ENCODE measurements around the gene WDR47. TPM values are rescaled to one million over a fixed set of nuclear protein-coding genes. Genes with fewer than 3 reads are reported as not detected.
"Not testable (repeated sequence)": the region's sequence is repeated elsewhere in the genome, so short reads cannot be mapped to it uniquely, and the experiment has no call there.

Gene WDR47
- total and polyA plus RNA-seq, 8 donors, result 1.9 to 7.1 (median 4.2) TPM

DNA sequence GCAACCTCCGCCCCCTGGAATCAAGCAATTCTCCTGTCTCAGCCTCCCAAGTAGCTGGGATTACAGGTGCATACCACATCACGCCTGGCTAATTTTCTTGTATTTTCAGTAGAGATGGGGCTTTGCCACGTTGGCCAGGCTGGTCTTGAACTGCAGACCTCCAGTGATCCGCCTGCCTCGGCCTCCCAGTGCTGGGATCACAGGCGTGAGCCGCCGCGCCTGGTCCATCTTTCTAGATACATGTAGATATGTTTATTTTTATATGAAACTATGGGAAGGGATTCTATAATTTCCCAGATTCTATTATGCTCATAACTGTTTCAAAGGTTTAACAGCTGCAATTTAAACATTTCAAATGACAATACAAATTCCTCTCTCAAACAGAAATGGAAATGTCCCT is 105.7 kb downstream of the WDR47 start:
- Histone ChIP-seq H3K9me3 (no peaks in the 10 kb centered on the region), H3K4me3 (no peak overlapping the region), H3K36me3 (peaks cover 9 to 84% (median 31%) of the 10 kb centered on the region in 3 donors), H3K27ac (no peak overlapping the region), H3K4me1 (no peaks in the 10 kb centered on the region), H3K27me3 (no peaks in the 10 kb centered on the region)
- intact Hi-C loops (cut with DNase I), result no loop called here
- ATAC-seq, result no peak
- no peak for DNase-seq
- TF ChIP-seq, protein P1, sequence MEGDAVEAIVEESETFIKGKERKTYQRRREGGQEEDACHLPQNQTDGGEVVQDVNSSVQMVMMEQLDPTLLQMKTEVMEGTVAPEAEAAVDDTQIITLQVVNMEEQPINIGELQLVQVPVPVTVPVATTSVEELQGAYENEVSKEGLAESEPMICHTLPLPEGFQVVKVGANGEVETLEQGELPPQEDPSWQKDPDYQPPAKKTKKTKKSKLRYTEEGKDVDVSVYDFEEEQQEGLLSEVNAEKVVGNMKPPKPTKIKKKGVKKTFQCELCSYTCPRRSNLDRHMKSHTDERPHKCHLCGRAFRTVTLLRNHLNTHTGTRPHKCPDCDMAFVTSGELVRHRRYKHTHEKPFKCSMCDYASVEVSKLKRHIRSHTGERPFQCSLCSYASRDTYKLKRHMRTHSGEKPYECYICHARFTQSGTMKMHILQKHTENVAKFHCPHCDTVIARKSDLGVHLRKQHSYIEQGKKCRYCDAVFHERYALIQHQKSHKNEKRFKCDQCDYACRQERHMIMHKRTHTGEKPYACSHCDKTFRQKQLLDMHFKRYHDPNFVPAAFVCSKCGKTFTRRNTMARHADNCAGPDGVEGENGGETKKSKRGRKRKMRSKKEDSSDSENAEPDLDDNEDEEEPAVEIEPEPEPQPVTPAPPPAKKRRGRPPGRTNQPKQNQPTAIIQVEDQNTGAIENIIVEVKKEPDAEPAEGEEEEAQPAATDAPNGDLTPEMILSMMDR (IDR thresholded peaks at IDR 0.05), result no peak
- 93 to 98% methylated on average over 9 of the region's 9 CpGs for WGBS, 2 donors
- FAIRE-seq, result no peak

DNA sequence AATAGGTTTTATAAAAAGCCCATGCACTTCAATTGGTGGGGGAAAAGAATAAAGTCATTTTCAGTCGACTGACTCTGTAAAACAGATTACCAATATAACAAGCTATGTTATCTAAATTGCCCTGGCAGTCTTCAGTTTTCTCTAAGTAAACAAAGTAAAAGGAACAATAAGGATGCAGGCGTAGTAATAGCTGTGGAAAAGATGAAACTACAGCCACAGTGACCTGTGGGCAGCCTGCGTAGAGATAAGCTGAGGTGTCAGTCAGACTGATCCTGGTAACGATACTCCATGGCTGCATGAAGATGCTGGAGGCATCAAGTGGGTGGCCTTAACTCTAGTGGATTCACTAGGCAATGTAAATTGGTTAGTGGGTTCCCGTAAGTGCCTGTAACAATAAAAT is 108.0 kb downstream of the WDR47 start:
- intact Hi-C loops (cut with DNase I), result no loop called here
- H3K36me3 ChIP-seq, result peaks cover 10 to 80% (median 31%) of the 10 kb centered on the region in 3 donors
- no peak overlapping the region for H3K27ac ChIP-seq
- no peak overlapping the region for H3K4me3 ChIP-seq
- H3K9me3 ChIP-seq, result no peaks in the 10 kb centered on the region
- DNase-seq (no peak), ATAC-seq (no peak), FAIRE-seq (no peak)
- TF ChIP-seq, protein P1 (IDR thresholded peaks at IDR 0.05), result no peak
- 81% methylated on average over 5 of the region's 5 CpGs for WGBS, 2 donors
- H3K4me1 ChIP-seq, result no peaks in the 10 kb centered on the region
- no peaks in the 10 kb centered on the region for H3K27me3 ChIP-seq

DNA sequence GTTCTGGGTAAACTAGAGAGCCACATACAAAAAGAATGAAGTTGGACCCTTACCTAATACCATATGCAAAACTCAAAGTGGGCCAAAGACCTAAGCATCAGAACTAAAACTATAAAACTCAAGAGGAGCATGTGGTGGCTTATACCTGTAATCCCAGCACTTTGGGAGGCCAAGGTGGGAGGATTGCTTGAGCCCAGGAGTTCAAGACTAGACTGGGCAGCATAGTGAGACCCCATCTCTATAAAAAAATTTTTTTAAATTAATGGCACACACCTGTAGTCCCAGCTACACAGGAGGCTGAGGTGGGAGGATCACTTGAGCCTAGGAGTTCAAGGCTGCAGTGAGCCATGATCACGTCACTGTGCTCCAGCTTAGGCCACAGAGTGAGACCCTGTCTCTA is 114.3 kb downstream of the WDR47 start:
- H3K4me1 ChIP-seq; intact Hi-C loops (cut with DNase I); FAIRE-seq; H3K27me3 ChIP-seq; ATAC-seq; DNase-seq; H3K4me3 ChIP-seq; H3K9me3 ChIP-seq; H3K27ac ChIP-seq: not testable (repeated sequence)
- peaks cover 6 to 36% (median 12%) of the 10 kb centered on the region in 3 donors for H3K36me3 ChIP-seq
- 92 to 100% methylated on average over 1 of the region's 1 CpG for WGBS, 2 donors

DNA sequence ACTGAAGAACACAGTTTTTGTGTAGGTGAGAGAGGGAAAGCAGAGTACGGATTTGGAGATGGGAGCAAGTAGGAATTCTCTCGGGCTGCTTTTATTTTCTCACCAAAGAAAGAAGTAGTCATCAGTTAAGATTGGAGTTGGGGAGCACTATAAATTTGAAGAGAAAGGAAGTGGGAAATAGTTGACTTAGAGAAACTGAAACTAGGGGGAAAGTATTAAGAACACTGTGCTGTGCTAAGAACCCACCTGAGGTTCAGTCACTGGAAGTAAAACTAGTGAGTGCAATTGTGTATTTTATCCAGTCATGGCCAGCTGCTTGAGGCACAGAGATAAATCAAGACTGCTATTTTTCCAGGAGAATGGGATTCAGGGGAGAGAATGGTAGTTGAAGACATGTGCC is 116.0 kb downstream of the WDR47 start:
- TF ChIP-seq, protein P1 (IDR thresholded peaks at IDR 0.05), result no peak
- H3K36me3 ChIP-seq, result peaks cover 0 to 21% (median 7%) of the 10 kb centered on the region in 3 donors
- FAIRE-seq, result no peak

More for the DNA sequence above, 116.0 kb downstream of the WDR47 start:
- 97 to 98% methylated on average over 2 of the region's 2 CpGs for whole genome bisulfite sequencing, 2 donors
- no peaks in the 10 kb centered on the region for H3K4me1 ChIP-seq
- H3K27me3 ChIP-seq, result no peaks in the 10 kb centered on the region
- no peak for ATAC-seq
- H3K4me3 ChIP-seq, result no peak overlapping the region
- DNase-seq, result no peak
- H3K27ac ChIP-seq, result no peak overlapping the region
- H3K9me3 ChIP-seq, result no peaks in the 10 kb centered on the region
- intact Hi-C loops (cut with DNase I), result no loop called here

Other genes with a start within 250 kb of the WDR47 start
- gene AKNAD1, start 185.0 kb downstream of the WDR47 start, total RNA-seq, result not detected
- under 1 TPM in 1 of 2 donors, not detected in 1; 0.23 TPM for gene AKNAD1, start 185.0 kb downstream of the WDR47 start, polyA plus RNA-seq
- 1 to 10 TPM in 3 of 6 donors, under 1 TPM in 3; 0.19 to 1.6 (median 0.74) TPM for gene GPSM2, start 165.1 kb downstream of the WDR47 start, total RNA-seq
- under 1 TPM; 0.42 to 0.92 TPM for gene GPSM2, start 165.1 kb downstream of the WDR47 start, polyA plus RNA-seq
- 10 to 100 TPM; 18.1 to 28.3 (median 24.1) TPM for gene CLCC1, start 78.6 kb downstream of the WDR47 start, total RNA-seq
- 10 to 100 TPM in 1 of 2 donors, 1 to 10 TPM in 1; 8.6 to 12.5 TPM for gene CLCC1, start 78.6 kb downstream of the WDR47 start, polyA plus RNA-seq
- gene TAF13, start 33.9 kb upstream of the WDR47 start, total RNA-seq, result 10 to 100 TPM in 4 of 6 donors, 1 to 10 TPM in 2; 7.2 to 18.8 (median 11.9) TPM
- 10 to 100 TPM; 11.4 to 15.9 TPM for gene TAF13, start 33.9 kb upstream of the WDR47 start, polyA plus RNA-seq
- 10 to 100 TPM; 15.9 to 25.7 (median 18.8) TPM for gene TMEM167B, start 48.7 kb upstream of the WDR47 start, total RNA-seq
- gene TMEM167B, start 48.7 kb upstream of the WDR47 start, polyA plus RNA-seq, result 10 to 100 TPM in 1 of 2 donors, 1 to 10 TPM in 1; 6.4 to 15.7 TPM
- 100 to 1,000 TPM; 106 to 186 (median 155) TPM for gene ELAPOR1, start 72.0 kb upstream of the WDR47 start, total RNA-seq
- gene ELAPOR1, start 72.0 kb upstream of the WDR47 start, polyA plus RNA-seq, result 10 to 100 TPM; 46.9 to 82.8 TPM
- 100 to 1,000 TPM in 4 of 6 donors, 10 to 100 TPM in 2; 82.7 to 270 (median 115) TPM for gene SARS1, start 171.8 kb upstream of the WDR47 start, total RNA-seq
- 100 to 1,000 TPM in 1 of 2 donors, 10 to 100 TPM in 1; 50.5 to 125 TPM for gene SARS1, start 171.8 kb upstream of the WDR47 start, polyA plus RNA-seq
- gene CELSR2, start 207.4 kb upstream of the WDR47 start, total RNA-seq, result 1 to 10 TPM; 4.0 to 8.5 (median 4.7) TPM
- 1 to 10 TPM; 5.6 to 6.8 TPM for gene CELSR2, start 207.4 kb upstream of the WDR47 start, polyA plus RNA-seq
- gene PSRC1, start 241.0 kb upstream of the WDR47 start, total RNA-seq, result 1 to 10 TPM in 2 of 6 donors, under 1 TPM in 4; 0.08 to 3.0 (median 0.78) TPM
- 1 to 10 TPM; 2.2 to 5.4 TPM for gene PSRC1, start 241.0 kb upstream of the WDR47 start, polyA plus RNA-seq